ENCODE measurements around the gene RMRP.
A peak's percentile ranks its signal among the peaks of the same experiment; 100 is the strongest.

RMRP gene

GRCh38 chr9:35673132-35674024, 15.6 kb upstream of the RMRP start, which contains the start of gene CA9:
TSS of gene CA9 (plus strand) at chr9:35673928. CDS start at chr9:35673960, 32 bp downstream.
- TF ChIP-seq CTCF (IDR thresholded peaks at IDR 0.05; ENCODE audit: low read depth, low read length) = no peak
- no peak within 1 kb of the TSS for H3K4me3 ChIP-seq (ENCODE audit: low read depth, low read length)

- H3K4me3 ChIP-seq (ENCODE audit: low read depth, low read length) = no peak overlapping the region
- TF ChIP-seq CTCF (IDR thresholded peaks at IDR 0.05; ENCODE audit: low read depth, low read length) = no peak
Measured at GRCh38 chr9:35669331-35670145, 11.7 kb upstream of the RMRP start.

GRCh38 chr9:35667939-35668338, 10.1 kb upstream of the RMRP start:
- no peak overlapping the region for H3K4me3 ChIP-seq (ENCODE audit: low read depth, low read length)
- TF ChIP-seq CTCF (IDR thresholded peaks at IDR 0.05; ENCODE audit: low read depth, low read length) = no peak

GRCh38 chr9:35666549-35666948, 8.7 kb upstream of the RMRP start:
- TF ChIP-seq CTCF (IDR thresholded peaks at IDR 0.05; ENCODE audit: low read depth, low read length) = no peak
- no peak overlapping the region for H3K4me3 ChIP-seq (ENCODE audit: low read depth, low read length)

GRCh38 chr9:35666045-35666444, 8.2 kb upstream of the RMRP start:
- no peak for TF ChIP-seq CTCF (IDR thresholded peaks at IDR 0.05; ENCODE audit: low read depth, low read length)
- no peak overlapping the region for H3K4me3 ChIP-seq (ENCODE audit: low read depth, low read length)

- no peak for TF ChIP-seq CTCF (IDR thresholded peaks at IDR 0.05; ENCODE audit: low read depth, low read length)
- H3K4me3 ChIP-seq (ENCODE audit: low read depth, low read length) = peak overlapping the region; percentile 63
Measured at GRCh38 chr9:35665471-35665818, 7.6 kb upstream of the RMRP start.
